Sigmoid colon (tissue), 7 donors: ENCODE results near the gene DHX8. TPM values are rescaled to one million over a fixed set of nuclear protein-coding genes. Genes with fewer than 3 reads are reported as not detected.

ENCODE experiments used
- DNase-seq: peaks from one replicate; pipeline ENCODE4 v3.0.0-alpha.2; 2019
- H3K27ac ChIP-seq, 4 donors: fragments of 200-600 bp; sonication (generic); one replicate each; pipeline ENCODE4 v1.5.1; 2016 to 2019; ENCODE audit warnings: mild to moderate bottlenecking in 1 of 4
- H3K27me3 ChIP-seq, 3 donors: fragments of 200-600 bp; sonication (generic); one replicate each; pipeline ENCODE4 v1.5.1; 2019; ENCODE audit warnings: mild to moderate bottlenecking in 1 of 3
- H3K36me3 ChIP-seq, 4 donors: fragments of 200-600 bp; sonication (generic); one replicate each; pipeline ENCODE4 v1.5.1; 2016 to 2019
- H3K4me1 ChIP-seq, 4 donors: fragments of 200-600 bp; sonication (generic); one replicate each; pipeline ENCODE4 v1.5.1; 2017 to 2019
- H3K4me3 ChIP-seq, 4 donors: fragments of 200-600 bp; sonication (generic); one replicate each; pipeline ENCODE4 v1.5.1; 2017 to 2019; ENCODE audit warnings: mild to moderate bottlenecking in 2 of 4, moderate library complexity in 1 of 4
- H3K9me3 ChIP-seq, 4 donors: fragments of 200-600 bp in 3 of 4; sonication (generic) in 3 of 4; one replicate each; pipeline versions ENCODE4 v1.5.1 to v1.6.1; 2013 to 2019
- CTCF ChIP-seq, 4 experiments: fragments of 450-650 bp in 3 of 4; fragments of 200-600 bp in 1 of 4; IDR thresholded peaks; one replicate each; pipeline ENCODE4 v1.5.1; 2016 to 2019; ENCODE audit warnings: antibody characterized with exemption in 4 of 4, mild to moderate bottlenecking in 3 of 4, moderate library complexity in 2 of 4
- EP300 ChIP-seq, 4 donors: sonication (generic); formaldehyde crosslinking; IDR thresholded peaks; one replicate each; pipeline ENCODE4 v1.6.1; 2017; ENCODE audit warnings: antibody characterized with exemption in 4 of 4
- POLR2A ChIP-seq, 2 donors: fragments of 450-650 bp; IDR thresholded peaks; one replicate each; pipeline ENCODE4 v1.6.1; 2016; ENCODE audit warnings: antibody characterized with exemption in 2 of 2, mild to moderate bottlenecking in 2 of 2, moderate library complexity in 2 of 2
- POLR2AphosphoS5 ChIP-seq, 4 donors: sonication (generic); formaldehyde crosslinking; IDR thresholded peaks; one replicate each; pipeline ENCODE4 v1.6.1; 2017; ENCODE audit warnings: antibody characterized with exemption in 4 of 4
- WGBS, 2 donors: extraction: QIAGEN DNeasy Blood & Tissue Kit; methylation state at CpG; one replicate each; pipeline ENCODE4 v1.1.7; 2013; 5-methylcytosine and 5-hydroxymethylcytosine counted together
- intact Hi-C: fragments of 100-400 bp; cut with DNase I; formaldehyde crosslinking; loops from one replicate; pipeline ENCODE4 v1.15.1; 2023
- polyA plus RNA-seq, 3 donors: library from polyadenylated mRNA; stranded (reverse); fragments of 200-250 nt; gene quantifications; one replicate each; pipeline ENCODE4 v1.2.3, GENCODE V29; 2013
- total RNA-seq, 4 donors: library from RNA; depleted of rRNA; stranded (reverse); fragments of >200 nt; gene quantifications; one replicate each; pipeline ENCODE4 v1.1.0, GENCODE V29; 2016
- donor health status: healthy with polysubstance abuse.
- donor health status: Bipolar disorder and iron deficiency.
- donor health status: healthy.

The DHX8 gene
- total and polyA plus RNA-seq, 7 donors, result 12.0 to 39.6 (median 25.7) TPM

DNA sequence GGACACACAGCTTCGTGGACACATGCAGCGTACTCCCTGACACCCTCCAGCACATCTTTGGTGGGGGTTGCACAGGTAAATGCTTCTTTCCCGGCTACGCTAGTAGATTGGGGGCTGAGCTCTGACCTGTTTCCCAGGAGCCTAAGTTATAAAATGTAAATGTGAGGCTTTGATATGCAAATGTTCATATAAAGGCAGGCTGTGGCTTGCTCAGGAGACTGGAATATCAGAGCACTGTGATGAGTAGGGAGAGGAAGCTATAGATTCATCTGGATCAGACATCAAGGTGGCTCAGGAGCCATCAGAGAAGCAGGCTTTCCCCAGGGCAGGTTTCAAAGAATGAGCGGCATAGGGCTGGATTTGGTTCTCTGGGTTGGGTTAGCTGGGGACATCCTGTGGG lies 65.7 kb downstream of the DHX8 start:
- no peak for TF ChIP-seq POLR2A (IDR thresholded peaks at IDR 0.05)
- no peak for TF ChIP-seq POLR2AphosphoS5 (IDR thresholded peaks at IDR 0.05)
- TF ChIP-seq EP300 (IDR thresholded peaks at IDR 0.05), result no peak
- TF ChIP-seq CTCF (IDR thresholded peaks at IDR 0.05), result no peak
- no peaks in the 10 kb centered on the region for H3K36me3 ChIP-seq
- H3K9me3 ChIP-seq, result no peaks in the 10 kb centered on the region
- intact Hi-C loops, result no loop called here
- H3K4me1 ChIP-seq, result peaks cover 0 to 26% (median 24%) of the 10 kb centered on the region in 4 donors
- H3K27ac ChIP-seq, result no peak overlapping the region
- H3K27me3 ChIP-seq, result peaks cover 0 to 58% (median 32%) of the 10 kb centered on the region in 3 donors
- no peak overlapping the region for H3K4me3 ChIP-seq
- DNase-seq, result no peak
- 87 to 90% methylated on average over 5 of the region's 5 CpGs for WGBS, 2 donors

GRCh38 chr17:43550754-43551153 lies 67.0 kb downstream of the DHX8 start:
- H3K27ac ChIP-seq, result no peak overlapping the region
- H3K36me3 ChIP-seq, result no peaks in the 10 kb centered on the region
- no peak for DNase-seq
- H3K9me3 ChIP-seq, result no peaks in the 10 kb centered on the region
- H3K27me3 ChIP-seq, result peaks cover 0 to 46% (median 23%) of the 10 kb centered on the region in 3 donors
- intact Hi-C loops, result no loop called here
- no peak overlapping the region for H3K4me3 ChIP-seq
- WGBS, 2 donors, result 90 to 94% methylated on average over 4 of the region's 4 CpGs
- H3K4me1 ChIP-seq, result peaks cover 0 to 14% (median 13%) of the 10 kb centered on the region in 4 donors
- TF ChIP-seq CTCF (IDR thresholded peaks at IDR 0.05) (no peak), EP300 (IDR thresholded peaks at IDR 0.05) (no peak), POLR2AphosphoS5 (IDR thresholded peaks at IDR 0.05) (no peak), POLR2A (IDR thresholded peaks at IDR 0.05) (no peak)

GRCh38 chr17:43552229-43552837 lies 68.6 kb downstream of the DHX8 start:
- no peak for TF ChIP-seq CTCF (IDR thresholded peaks at IDR 0.05)
- TF ChIP-seq POLR2A (IDR thresholded peaks at IDR 0.05), result no peak
- TF ChIP-seq EP300 (IDR thresholded peaks at IDR 0.05), result no peak
- TF ChIP-seq POLR2AphosphoS5 (IDR thresholded peaks at IDR 0.05), result no peak
- no peaks in the 10 kb centered on the region for H3K9me3 ChIP-seq
- no peak overlapping the region for H3K4me3 ChIP-seq
- no peak for DNase-seq
- intact Hi-C loops, result no loop called here
- no peaks in the 10 kb centered on the region for H3K4me1 ChIP-seq
- 10 to 48% methylated on average over 8 of the region's 8 CpGs for WGBS, 2 donors
- H3K27ac ChIP-seq, result no peak overlapping the region
- peaks cover 0 to 30% (median 11%) of the 10 kb centered on the region in 3 donors for H3K27me3 ChIP-seq
- no peaks in the 10 kb centered on the region for H3K36me3 ChIP-seq

- TF ChIP-seq EP300 (IDR thresholded peaks at IDR 0.05) (no peak), POLR2AphosphoS5 (IDR thresholded peaks at IDR 0.05) (no peak), CTCF (IDR thresholded peaks at IDR 0.05) (no peak), POLR2A (IDR thresholded peaks at IDR 0.05) (no peak)
- H3K4me1 ChIP-seq, result no peaks in the 10 kb centered on the region
- intact Hi-C loops, result no loop called here
- H3K36me3 ChIP-seq, result no peaks in the 10 kb centered on the region
- no peak overlapping the region for H3K27ac ChIP-seq
- 9 to 20% methylated on average over 2 of the region's 2 CpGs for WGBS, 2 donors
- peaks cover 0 to 19% (median 0%) of the 10 kb centered on the region in 3 donors for H3K27me3 ChIP-seq
- H3K9me3 ChIP-seq, result no peaks in the 10 kb centered on the region
- H3K4me3 ChIP-seq, result no peak overlapping the region
- no peak for DNase-seq
These were observed 69.8 kb downstream of the DHX8 start for GRCh38 chr17:43553573-43553972.

DNA sequence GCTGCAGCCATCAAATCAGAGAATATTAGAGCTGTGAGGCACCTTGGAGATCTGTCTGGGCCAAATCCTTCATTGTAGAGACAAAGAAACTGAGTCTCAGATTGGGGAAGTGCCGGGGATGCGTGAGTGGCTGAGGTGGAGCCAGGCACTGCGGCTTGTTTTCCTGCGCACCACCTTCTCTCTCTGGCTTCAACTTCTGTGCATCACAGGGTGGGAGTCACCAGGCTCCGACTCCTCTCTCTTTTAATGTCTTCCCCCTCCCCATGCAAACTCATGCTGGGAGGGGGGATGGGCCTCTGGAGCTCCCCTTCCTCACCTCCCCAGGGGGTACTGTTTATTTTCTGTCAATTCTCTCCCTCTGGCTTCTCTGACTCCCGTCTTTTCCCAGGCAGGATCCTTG lies 71.1 kb downstream of the DHX8 start:
- intact Hi-C loops, result no loop called here
- H3K36me3 ChIP-seq, result no peaks in the 10 kb centered on the region

More for the DNA sequence above, 71.1 kb downstream of the DHX8 start:
- WGBS, 2 donors, result 14 to 39% methylated on average over 6 of the region's 6 CpGs
- Histone ChIP-seq H3K27ac (no peak overlapping the region), H3K4me1 (no peaks in the 10 kb centered on the region), H3K27me3 (peaks cover 0 to 7% (median 0%) of the 10 kb centered on the region in 3 donors), H3K4me3 (no peak overlapping the region), H3K9me3 (no peaks in the 10 kb centered on the region)
- TF ChIP-seq EP300 (IDR thresholded peaks at IDR 0.05) (no peak), POLR2A (IDR thresholded peaks at IDR 0.05) (no peak), POLR2AphosphoS5 (IDR thresholded peaks at IDR 0.05) (no peak), CTCF (IDR thresholded peaks at IDR 0.05) (no peak)
- no peak for DNase-seq
